HepG2 (cell line): ENCODE results near the gene SDHAF1. TPM values are rescaled to one million over a fixed set of nuclear protein-coding genes. Genes with fewer than 3 reads are reported as not detected.

Experiments
- ATAC-seq: fragments of 200-7000 bp; cut with Tn5 transposase; 3 replicates; pipeline ENCODE4 v1.9.1; 2020; ENCODE audit warnings: mild to moderate bottlenecking, moderate library complexity
- BruUV-seq: library from RNA; stranded (reverse); fragments of 400-500 nt; replicated peaks from 2 replicates; lab custom pipeline; 2021; lab: Mats Ljungman, UMichigan
- CTCF ChIA-PET: fragments of 300-600 bp; formaldehyde crosslinking; extraction: SDS; loops from one replicate; lab custom pipeline; 2021; ENCODE audit warnings: low total read pairs, inconsistent platforms, low intra/inter-chr PET ratio; lab: Yijun Ruan, JAX
- POLR2A ChIA-PET: fragments of 350-600 bp; sonication (Branson Sonifier 250); formaldehyde crosslinking; loops from one replicate; lab custom pipeline; 2020; ENCODE audit warnings: antibody characterized with exemption, inconsistent platforms; lab: Yijun Ruan, JAX
- DNase-seq: peaks from one replicate; pipeline ENCODE4 v3.0.0-alpha.2; 2015; ENCODE audit warnings: low spot score
- FAIRE-seq: peaks from 3 replicates; lab custom pipeline; 2011; peaks lifted over from hg19 to GRCh38; lab: Jason Lieb, UNC
- H2AFZ ChIP-seq: one replicate; pipeline ENCODE4 v1.6.1; 2011; ENCODE audit warnings: low read length, inconsistent platforms
- H3K27ac ChIP-seq: fragments of 300-600 bp; 3 replicates; pipeline ENCODE4 v1.8.0; 2011; ENCODE audit warnings: mixed run types, mild to moderate bottlenecking, mixed read lengths, low read length, inconsistent platforms; ENCODE audit not compliant: insufficient read depth; ENCODE audit errors: extremely low read length
- H3K27me3 ChIP-seq, 2 experiments: fragments of 200-600 bp in 1 of 2; 2 replicates in 1 of 2; 3 replicates in 1 of 2; pipeline versions ENCODE4 v1.6.0 to v1.8.0; 2011; ENCODE audit warnings: low read length in 2 of 2, mild to moderate bottlenecking in 2 of 2, moderate library complexity in 2 of 2, inconsistent platforms in 1 of 2; ENCODE audit not compliant: insufficient read depth in 2 of 2, control insufficient read depth in 1 of 2
- H3K36me3 ChIP-seq, 2 experiments: fragments of 200-600 bp in 1 of 2; replicated peaks in 1 of 2; 2 replicates in 1 of 2; 3 replicates in 1 of 2; pipeline versions ENCODE4 v1.5.1 to v1.8.0; 2011; ENCODE audit warnings: low read length in 2 of 2, inconsistent platforms in 1 of 2; ENCODE audit not compliant: insufficient read depth in 2 of 2, control insufficient read depth in 1 of 2
- H3K4me1 ChIP-seq: 2 replicates; pipeline ENCODE4 v1.5.1; 2012; ENCODE audit warnings: low read length, inconsistent platforms; ENCODE audit not compliant: insufficient read depth
- H3K4me2 ChIP-seq: 2 replicates; pipeline ENCODE4 v1.6.0; 2011; ENCODE audit warnings: low read depth, low read length, inconsistent platforms
- H3K4me3 ChIP-seq, 3 experiments: fragments of 200-600 bp in 1 of 3; sonication (generic), shearing (Covaris generic) in 1 of 3; replicated peaks in 1 of 3; 2 replicates each; pipeline ENCODE4 v1.5.1; 2011 to 2016; ENCODE audit warnings: low read length in 3 of 3, inconsistent platforms in 2 of 3, low read depth in 2 of 3, mild to moderate bottlenecking in 2 of 3, control low read depth in 1 of 3, mixed read lengths in 1 of 3; ENCODE audit not compliant: insufficient read depth in 1 of 3
- H3K79me2 ChIP-seq: one replicate; pipeline ENCODE4 v1.6.1; 2011; ENCODE audit warnings: low read length, inconsistent platforms; ENCODE audit not compliant: insufficient read depth
- H3K9ac ChIP-seq: 2 replicates; pipeline ENCODE4 v1.6.0; 2011; ENCODE audit warnings: mild to moderate bottlenecking, low read depth, low read length, inconsistent platforms; ENCODE audit not compliant: insufficient read depth
- H3K9me3 ChIP-seq: 2 replicates; pipeline ENCODE4 v1.5.1; 2012; ENCODE audit warnings: mild to moderate bottlenecking, low read length
- H4K20me1 ChIP-seq: 2 replicates; pipeline ENCODE4 v1.6.0; 2011; ENCODE audit warnings: inconsistent platforms, mild to moderate bottlenecking, low read length, moderate library complexity; ENCODE audit not compliant: insufficient read depth
- FOXA3 ChIP-seq: IDR thresholded peaks from 2 replicates; pipeline ENCODE4 v1.6.1; 2016; ENCODE audit warnings: missing genetic modification reagents, missing compliant biosample characterization
- MIER3 ChIP-seq: IDR thresholded peaks from 2 replicates; pipeline ENCODE4 v1.6.1; 2016; ENCODE audit warnings: missing compliant biosample characterization, borderline replicate concordance
- NFRKB ChIP-seq: fragments of 450-650 bp; IDR thresholded peaks from 2 replicates; pipeline ENCODE4 v1.6.1; 2017
- PITX1 ChIP-seq: sonication (generic); formaldehyde crosslinking; IDR thresholded peaks from 2 replicates; pipeline ENCODE4 v1.5.1; 2020; ENCODE audit warnings: mild to moderate bottlenecking, missing genetic modification reagents
- SAP130 ChIP-seq: IDR thresholded peaks from 2 replicates; pipeline ENCODE4 v1.6.1; 2016; ENCODE audit warnings: low read depth
- ZFP36L1 ChIP-seq: sonication (generic); formaldehyde crosslinking; IDR thresholded peaks from 2 replicates; pipeline ENCODE4 v1.8.0; 2022; ENCODE audit warnings: mild to moderate bottlenecking, missing genetic modification reagents, moderate library complexity
- ZFX ChIP-seq: sonication (generic); formaldehyde crosslinking; IDR thresholded peaks from 2 replicates; pipeline ENCODE4 v1.4.0; 2020; ENCODE audit warnings: mild to moderate bottlenecking, low read depth, missing genetic modification reagents, moderate library complexity
- ZMAT3 ChIP-seq: sonication (generic); formaldehyde crosslinking; conservative IDR thresholded peaks from 2 replicates; pipeline ENCODE4 v1.7.0; 2021; ENCODE audit warnings: missing genetic modification reagents
- ZNF567 ChIP-seq: sonication (generic); formaldehyde crosslinking; IDR thresholded peaks from 2 replicates; pipeline ENCODE4 v1.8.1; 2023; ENCODE audit warnings: mild to moderate bottlenecking, missing genetic modification reagents, borderline replicate concordance
- ZNF770 ChIP-seq: sonication (generic); formaldehyde crosslinking; IDR thresholded peaks from 2 replicates; pipeline ENCODE4 v1.5.0; 2020; ENCODE audit warnings: mild to moderate bottlenecking, missing genetic modification reagents
- ZNF83 ChIP-seq: sonication (generic); formaldehyde crosslinking; IDR thresholded peaks from 2 replicates; pipeline ENCODE4 v1.4.0; 2020; ENCODE audit warnings: missing genetic modification reagents, mild to moderate bottlenecking, borderline replicate concordance
- ZNF883 ChIP-seq: sonication (generic); formaldehyde crosslinking; IDR thresholded peaks from 2 replicates; pipeline ENCODE4 v1.5.1; 2020; ENCODE audit warnings: mild to moderate bottlenecking, missing genetic modification reagents; ENCODE audit errors: not compliant biosample characterization
- ZSCAN29 ChIP-seq: sonication (generic); formaldehyde crosslinking; conservative IDR thresholded peaks from 2 replicates; pipeline ENCODE4 v1.4.0; 2020; ENCODE audit warnings: mild to moderate bottlenecking, missing genetic modification reagents
- ZZZ3 ChIP-seq: sonication (generic); formaldehyde crosslinking; IDR thresholded peaks from 2 replicates; pipeline ENCODE4 v1.4.0; 2020; ENCODE audit warnings: missing genetic modification reagents, mild to moderate bottlenecking, borderline replicate concordance
- WGBS: methylation state at CpG from one replicate; pipeline ENCODE4 v1.1.6; 2017; ENCODE audit warnings: low lambda C conversion rate; 5-methylcytosine and 5-hydroxymethylcytosine counted together
- in situ Hi-C: cut with HindIII; loops from 2 replicates; pipeline ENCODE4 v1.10.0; 2017; ENCODE audit warnings: low pct_unique_long_range_greater_than_20kb; ENCODE audit not compliant: extremely low pct_ligation_motif_present
- intact Hi-C: fragments of 100-400 bp; cut with micrococcal nuclease; formaldehyde crosslinking; loops from one replicate; pipeline ENCODE4 v1.10.0; 2022; ENCODE audit not compliant: unreplicated experiment
- polyA plus RNA-seq, 8 experiments: library from polyadenylated mRNA; depleted of rRNA in 3 of 8; stranded (reverse) in 7 of 8; unstranded in 1 of 8; fragments of >200 nt; fragmentation: Illumina TruSeq in 4 of 8; extraction: Trizol in 4 of 8; gene quantifications; 2 replicates each; pipeline versions ENCODE4 v1.2.1 to v1.2.3, GENCODE V29; 2011 to 2016; ENCODE audit warnings: low read depth in 4 of 8, missing spikeins in 1 of 8, mixed read lengths in 1 of 8; ENCODE audit not compliant: insufficient read depth in 1 of 8
- total RNA-seq, 5 experiments: library from RNA; depleted of rRNA; stranded (reverse); fragments of >200 nt; fragmentation: Illumina TruSeq; extraction: Trizol; gene quantifications; 2 replicates each; pipeline ENCODE4 v1.2.3, GENCODE V29; 2016; ENCODE audit warnings: low read depth in 1 of 5
- TF ChIP-seq, protein P1 (sequence below): sonication (generic); formaldehyde crosslinking; IDR thresholded peaks from 2 replicates; pipeline ENCODE4 v1.5.0; 2020; ENCODE audit warnings: missing genetic modification reagents
- TF ChIP-seq, protein P2 (sequence below): sonication (generic); formaldehyde crosslinking; IDR thresholded peaks from 2 replicates; pipeline ENCODE4 v1.8.0; 2023; ENCODE audit warnings: mild to moderate bottlenecking, missing genetic modification reagents
- TF ChIP-seq, protein P3 (sequence below): sonication (generic); formaldehyde crosslinking; IDR thresholded peaks from 2 replicates; pipeline ENCODE4 v1.8.0; 2022; ENCODE audit warnings: mild to moderate bottlenecking, missing genetic modification reagents
- TF ChIP-seq, protein P4 (sequence below): sonication (generic); formaldehyde crosslinking; IDR thresholded peaks from 2 replicates; pipeline ENCODE4 v1.4.0; 2020; ENCODE audit warnings: missing genetic modification reagents

Gene SDHAF1
- total and polyA plus RNA-seq, 2 of the 13 experiments (the other 11 are each of a cell fraction or from before 2014, with no cell fraction given), result 17.8 to 22.8 TPM

DNA sequence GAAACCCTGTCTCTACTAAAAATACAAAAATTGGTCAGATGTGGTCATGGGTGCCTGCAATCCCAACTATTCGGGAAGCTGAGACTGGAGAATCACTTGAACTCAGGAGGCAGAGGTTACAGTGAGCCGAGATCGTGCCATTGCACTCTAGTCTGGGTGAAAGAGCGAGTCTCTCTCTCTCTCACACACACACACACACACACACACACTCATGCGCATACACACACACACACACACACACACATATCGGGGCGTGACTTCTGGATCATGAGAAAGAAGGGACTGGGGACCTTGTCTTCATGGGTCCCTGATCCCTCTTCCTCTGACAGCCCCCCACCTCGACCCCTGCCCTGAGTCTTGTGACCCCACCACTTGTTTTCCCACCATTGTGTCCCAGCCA is 11.8 kb upstream of the SDHAF1 start:
- H3K9ac ChIP-seq, result no peak overlapping the region
- no peak for FAIRE-seq
- H3K27ac ChIP-seq, result no peak overlapping the region
- CTCF ChIA-PET, result no interaction called here
- TF ChIP-seq ZNF567 (CRISPR knock-in tag) (no peak), NFRKB (no peak), ZNF770 (no peak), ZNF883 (CRISPR knock-in tag) (no peak), MIER3 (CRISPR knock-in tag) (no peak), ZFP36L1 (CRISPR knock-in tag) (no peak), ZNF83 (no peak), ZMAT3 (CRISPR knock-in tag) (no peak), FOXA3 (no peak), ZZZ3 (CRISPR knock-in tag) (no peak), PITX1 (CRISPR knock-in tag) (no peak), ZSCAN29 (CRISPR knock-in tag) (no peak), ZFX (CRISPR knock-in tag) (no peak), SAP130 (CRISPR knock-in tag) (no peak)
- TF ChIP-seq, protein P1, sequence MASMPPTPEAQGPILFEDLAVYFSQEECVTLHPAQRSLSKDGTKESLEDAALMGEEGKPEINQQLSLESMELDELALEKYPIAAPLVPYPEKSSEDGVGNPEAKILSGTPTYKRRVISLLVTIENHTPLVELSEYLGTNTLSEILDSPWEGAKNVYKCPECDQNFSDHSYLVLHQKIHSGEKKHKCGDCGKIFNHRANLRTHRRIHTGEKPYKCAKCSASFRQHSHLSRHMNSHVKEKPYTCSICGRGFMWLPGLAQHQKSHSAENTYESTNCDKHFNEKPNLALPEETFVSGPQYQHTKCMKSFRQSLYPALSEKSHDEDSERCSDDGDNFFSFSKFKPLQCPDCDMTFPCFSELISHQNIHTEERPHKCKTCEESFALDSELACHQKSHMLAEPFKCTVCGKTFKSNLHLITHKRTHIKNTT (CRISPR knock-in tag), result no peak
- TF ChIP-seq, protein P2, sequence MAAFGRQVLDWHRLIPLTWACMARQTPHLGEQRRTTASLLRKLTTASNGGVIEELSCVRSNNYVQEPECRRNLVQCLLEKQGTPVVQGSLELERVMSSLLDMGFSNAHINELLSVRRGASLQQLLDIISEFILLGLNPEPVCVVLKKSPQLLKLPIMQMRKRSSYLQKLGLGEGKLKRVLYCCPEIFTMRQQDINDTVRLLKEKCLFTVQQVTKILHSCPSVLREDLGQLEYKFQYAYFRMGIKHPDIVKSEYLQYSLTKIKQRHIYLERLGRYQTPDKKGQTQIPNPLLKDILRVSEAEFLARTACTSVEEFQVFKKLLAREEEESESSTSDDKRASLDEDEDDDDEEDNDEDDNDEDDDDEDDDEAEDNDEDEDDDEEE (CRISPR knock-in tag), result no peak
- TF ChIP-seq, protein P3, sequence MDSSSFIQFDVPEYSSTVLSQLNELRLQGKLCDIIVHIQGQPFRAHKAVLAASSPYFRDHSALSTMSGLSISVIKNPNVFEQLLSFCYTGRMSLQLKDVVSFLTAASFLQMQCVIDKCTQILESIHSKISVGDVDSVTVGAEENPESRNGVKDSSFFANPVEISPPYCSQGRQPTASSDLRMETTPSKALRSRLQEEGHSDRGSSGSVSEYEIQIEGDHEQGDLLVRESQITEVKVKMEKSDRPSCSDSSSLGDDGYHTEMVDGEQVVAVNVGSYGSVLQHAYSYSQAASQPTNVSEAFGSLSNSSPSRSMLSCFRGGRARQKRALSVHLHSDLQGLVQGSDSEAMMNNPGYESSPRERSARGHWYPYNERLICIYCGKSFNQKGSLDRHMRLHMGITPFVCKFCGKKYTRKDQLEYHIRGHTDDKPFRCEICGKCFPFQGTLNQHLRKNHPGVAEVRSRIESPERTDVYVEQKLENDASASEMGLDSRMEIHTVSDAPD (CRISPR knock-in tag), result no peak
- TF ChIP-seq, protein P4, sequence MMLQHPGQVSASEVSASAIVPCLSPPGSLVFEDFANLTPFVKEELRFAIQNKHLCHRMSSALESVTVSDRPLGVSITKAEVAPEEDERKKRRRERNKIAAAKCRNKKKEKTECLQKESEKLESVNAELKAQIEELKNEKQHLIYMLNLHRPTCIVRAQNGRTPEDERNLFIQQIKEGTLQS (CRISPR knock-in tag), result no peak
- TF ChIP-seq, all 625 proteins: peak for 0
- Histone ChIP-seq H4K20me1 (no peaks in the 10 kb centered on the region), H3K79me2 (no peaks in the 10 kb centered on the region), H3K36me3 (no peaks in the 10 kb centered on the region), H3K27me3 (peaks cover 1 to 48% of the 10 kb centered on the region in 2 experiments; a peak in 4 of 5 replicates), H3K9me3 (no peaks in the 10 kb centered on the region), H3K4me3 (no peak overlapping the region), H3K4me2 (no peak overlapping the region), H3K4me1 (no peaks in the 10 kb centered on the region), H2AFZ (no peak overlapping the region)
- in situ Hi-C loops (no loop called here), intact Hi-C loops (no loop called here)
- ATAC-seq, result no peak
- WGBS, result 33% methylated on average over 8 of the region's 8 CpGs
- DNase-seq, result no peak
- POLR2A ChIA-PET, result no interaction called here
- BruUV-seq, result no TSS peak
